Testis (tissue), 5 donors: ENCODE data around the gene SYTL2. TPM values are rescaled to one million over a fixed set of nuclear protein-coding genes. Genes with fewer than 3 reads are reported as not detected.
A peak's percentile ranks its signal among the peaks of the same experiment; 100 is the strongest.
"Not testable (repeated sequence)": the region's sequence is repeated elsewhere in the genome, so short reads cannot be mapped to it uniquely, and the experiment has no call there.

ENCODE experiments used
- DNase-seq: peaks from one replicate; pipeline ENCODE4 v3.0.0-alpha.2; 2019
- H3K27ac ChIP-seq, 2 donors: fragments of 200-600 bp; sonication (generic); one replicate each; pipeline ENCODE4 v1.5.1; 2019
- H3K27me3 ChIP-seq: fragments of 200-600 bp; sonication (generic); one replicate; pipeline ENCODE4 v1.5.1; 2019
- H3K36me3 ChIP-seq: fragments of 200-600 bp; sonication (generic); one replicate; pipeline ENCODE4 v1.5.1; 2017; ENCODE audit warnings: low read depth; ENCODE audit errors: missing control alignments
- H3K4me1 ChIP-seq: fragments of 200-600 bp; sonication (generic); one replicate; pipeline ENCODE4 v1.5.1; 2019
- H3K4me3 ChIP-seq, 2 donors: fragments of 200-600 bp; sonication (generic); one replicate each; pipeline ENCODE4 v1.5.1; 2017 to 2019
- H3K9me3 ChIP-seq: fragments of 200-600 bp; sonication (generic); one replicate; pipeline ENCODE4 v1.5.1; 2017
- POLR2A ChIP-seq: fragments of 450-650 bp; IDR thresholded peaks from one replicate; pipeline ENCODE4 v1.6.1; 2017; ENCODE audit warnings: antibody characterized with exemption, mild to moderate bottlenecking, moderate library complexity
- WGBS, 2 donors: methylation state at CpG; one replicate each; pipeline ENCODE4 v1.1.5; 2018; 5-methylcytosine and 5-hydroxymethylcytosine counted together
- intact Hi-C: fragments of 100-400 bp; cut with DNase I; formaldehyde crosslinking; loops from one replicate; pipeline ENCODE4 v1.15.1; 2023; ENCODE audit warnings: low total_unique reads
- long read RNA-seq, 2 donors: transcript quantifications; one replicate each; lab custom pipeline, GENCODE V29; 2026
- polyA plus RNA-seq: library from polyadenylated mRNA; stranded (reverse); fragments of 350-450 nt; fragmentation: Illumina TruSeq; extraction: RNeasy Lipid Tissue Mini Kit (QIAGEN cat#74804); gene quantifications from one replicate; pipeline ENCODE4 v1.2.3, GENCODE V29; 2014; ENCODE audit warnings: low read depth, low replicate concordance; ENCODE audit not compliant: insufficient read depth
- total RNA-seq, 2 donors: library from RNA; depleted of rRNA; stranded (reverse); fragments of >200 nt; gene quantifications; one replicate each; pipeline ENCODE4 v1.2.3, GENCODE V29; 2016
- TF ChIP-seq, protein P1 (sequence below), 3 experiments: fragments of 450-650 bp in 2 of 3; fragments of 200-600 bp in 1 of 3; sonication (generic) in 1 of 3; IDR thresholded peaks; one replicate each; pipeline ENCODE4 v1.5.1; 2016 to 2019; ENCODE audit warnings: antibody characterized with exemption in 3 of 3, mild to moderate bottlenecking in 2 of 3, moderate library complexity in 1 of 3

The SYTL2 gene, protein sequence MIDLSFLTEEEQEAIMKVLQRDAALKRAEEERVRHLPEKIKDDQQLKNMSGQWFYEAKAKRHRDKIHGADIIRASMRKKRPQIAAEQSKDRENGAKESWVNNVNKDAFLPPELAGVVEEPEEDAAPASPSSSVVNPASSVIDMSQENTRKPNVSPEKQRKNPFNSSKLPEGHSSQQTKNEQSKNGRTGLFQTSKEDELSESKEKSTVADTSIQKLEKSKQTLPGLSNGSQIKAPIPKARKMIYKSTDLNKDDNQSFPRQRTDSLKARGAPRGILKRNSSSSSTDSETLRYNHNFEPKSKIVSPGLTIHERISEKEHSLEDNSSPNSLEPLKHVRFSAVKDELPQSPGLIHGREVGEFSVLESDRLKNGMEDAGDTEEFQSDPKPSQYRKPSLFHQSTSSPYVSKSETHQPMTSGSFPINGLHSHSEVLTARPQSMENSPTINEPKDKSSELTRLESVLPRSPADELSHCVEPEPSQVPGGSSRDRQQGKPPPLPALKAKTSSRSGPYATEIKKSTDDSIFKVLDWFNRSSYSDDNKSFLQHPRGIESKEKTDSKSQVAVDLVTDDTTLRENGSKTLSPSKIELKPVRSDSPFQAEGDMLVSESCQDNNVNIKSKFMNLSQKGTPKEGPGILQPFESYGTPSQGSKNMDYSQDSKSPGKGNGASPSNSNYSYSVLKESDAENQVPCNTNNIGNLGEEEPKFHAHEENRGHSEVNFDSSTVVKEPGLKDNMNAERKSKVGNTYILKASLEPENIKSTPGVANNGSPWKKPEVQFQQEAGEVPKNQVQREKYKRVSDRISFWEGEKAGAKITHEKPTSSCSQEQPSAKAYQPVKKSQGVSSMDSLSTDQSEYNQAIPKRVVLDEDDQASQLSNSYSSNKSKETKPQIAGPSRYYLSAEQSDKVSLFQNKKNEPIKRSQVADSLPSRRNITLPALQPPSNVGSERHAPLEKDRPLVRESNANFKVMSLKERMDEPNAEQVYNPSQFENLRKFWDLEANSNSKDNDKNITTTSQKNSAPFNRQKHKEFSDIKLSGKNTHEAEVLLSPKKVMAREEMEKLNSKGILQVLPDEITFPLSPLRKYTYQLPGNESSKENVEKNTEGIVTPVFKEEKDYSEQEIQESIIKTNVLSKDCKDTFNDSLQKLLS (N-terminal part only)
- total RNA-seq, result 10 to 100 TPM; 12.3 to 16.9 TPM
- polyA plus RNA-seq, result 14.4 TPM
- long read RNA-seq, donor 1, full-length matches to known transcripts, result 1 of 1 reads
- long read RNA-seq, donor 1, partial matches to known transcripts, result 0 of 1 reads
- long read RNA-seq, donor 1, other reads (novel, unspliced or antisense), result 0 of 1 reads
- long read RNA-seq, donor 2, result 0 reads

DNA sequence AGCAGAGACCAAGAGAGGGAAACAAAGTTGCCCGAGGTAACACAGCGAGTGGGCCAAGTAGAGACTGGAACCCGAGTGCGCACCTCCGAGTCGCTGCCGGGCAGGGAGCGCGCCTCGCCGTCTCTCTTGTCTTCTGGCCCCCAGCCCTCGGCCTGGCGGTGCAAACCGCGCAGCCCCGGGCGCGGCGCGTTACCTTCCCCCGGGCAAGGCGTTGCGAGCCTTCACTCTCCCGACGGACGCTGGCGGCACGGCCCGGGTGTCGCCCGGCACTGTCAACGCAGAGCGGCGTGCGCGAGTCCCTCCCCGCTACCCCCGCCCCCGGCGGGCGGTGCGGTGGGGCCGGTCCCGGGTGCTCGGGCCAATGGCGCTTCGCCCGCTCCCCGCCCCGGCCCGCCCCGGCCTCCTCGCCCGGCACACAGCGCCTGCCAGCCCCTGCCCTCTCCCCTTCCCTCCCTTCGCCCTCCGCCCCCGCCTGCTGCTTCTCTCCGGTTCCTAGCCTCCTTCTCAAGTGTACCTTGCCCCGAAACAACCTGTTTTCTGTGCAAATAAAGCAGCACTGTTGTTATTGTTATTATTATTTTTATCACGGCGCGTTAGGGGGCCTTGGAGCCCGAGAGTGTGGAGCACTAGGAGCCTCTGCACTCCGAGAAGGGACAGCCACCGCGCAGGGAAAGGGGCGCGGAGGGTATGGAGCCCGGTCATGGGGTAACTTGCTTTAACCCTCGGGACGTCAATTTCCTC is at the start of gene SYTL2:
Gene SYTL2, minus strand, starts transcription at position 271 of the 741 bp plus-strand sequence. CDS start 53,416 bp downstream, outside the sequence.
- Histone ChIP-seq H3K4me1 (no peaks in the 10 kb centered on the region), H3K36me3 (no peaks in the 10 kb centered on the region), H3K4me3 (peak within 1 kb of the TSS; percentile 61 to 70), H3K27ac (peak within 1 kb of the TSS; percentile 32 to 42), H3K27me3 (no peaks in the 10 kb centered on the region), H3K9me3 (no peaks in the 10 kb centered on the region)
- TF ChIP-seq POLR2A, result no peak
- TF ChIP-seq, protein P1, sequence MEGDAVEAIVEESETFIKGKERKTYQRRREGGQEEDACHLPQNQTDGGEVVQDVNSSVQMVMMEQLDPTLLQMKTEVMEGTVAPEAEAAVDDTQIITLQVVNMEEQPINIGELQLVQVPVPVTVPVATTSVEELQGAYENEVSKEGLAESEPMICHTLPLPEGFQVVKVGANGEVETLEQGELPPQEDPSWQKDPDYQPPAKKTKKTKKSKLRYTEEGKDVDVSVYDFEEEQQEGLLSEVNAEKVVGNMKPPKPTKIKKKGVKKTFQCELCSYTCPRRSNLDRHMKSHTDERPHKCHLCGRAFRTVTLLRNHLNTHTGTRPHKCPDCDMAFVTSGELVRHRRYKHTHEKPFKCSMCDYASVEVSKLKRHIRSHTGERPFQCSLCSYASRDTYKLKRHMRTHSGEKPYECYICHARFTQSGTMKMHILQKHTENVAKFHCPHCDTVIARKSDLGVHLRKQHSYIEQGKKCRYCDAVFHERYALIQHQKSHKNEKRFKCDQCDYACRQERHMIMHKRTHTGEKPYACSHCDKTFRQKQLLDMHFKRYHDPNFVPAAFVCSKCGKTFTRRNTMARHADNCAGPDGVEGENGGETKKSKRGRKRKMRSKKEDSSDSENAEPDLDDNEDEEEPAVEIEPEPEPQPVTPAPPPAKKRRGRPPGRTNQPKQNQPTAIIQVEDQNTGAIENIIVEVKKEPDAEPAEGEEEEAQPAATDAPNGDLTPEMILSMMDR (IDR thresholded peaks at IDR 0.05), result no peak
- 0 to 1% methylated on average over 28 to 31 of the region's 72 CpGs for WGBS, 2 donors
- peak; percentile 62 for DNase-seq
- intact Hi-C loops, result no loop called here

DNA sequence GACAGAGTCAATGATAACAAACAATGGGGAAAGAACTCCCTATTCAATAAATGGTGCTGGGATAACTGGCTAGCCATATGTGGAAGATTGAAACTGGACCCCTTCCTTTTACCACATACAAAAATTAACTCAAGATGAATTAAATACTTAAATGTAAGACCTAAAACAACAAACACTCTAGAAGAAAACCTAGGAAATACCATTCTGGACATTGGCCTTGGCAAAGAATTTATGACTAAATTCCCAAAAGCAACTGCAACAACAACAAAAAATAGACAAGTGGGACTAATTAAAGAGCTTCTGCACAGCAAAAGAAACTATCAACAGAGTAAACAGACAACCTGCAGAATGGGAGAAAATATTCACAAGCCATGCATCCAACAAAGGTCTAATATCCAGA is 48.6 kb upstream of the SYTL2 start:
- DNase-seq, H3K27ac ChIP-seq, intact Hi-C loops, H3K27me3 ChIP-seq, H3K36me3 ChIP-seq, H3K9me3 ChIP-seq, H3K4me3 ChIP-seq, H3K4me1 ChIP-seq: not testable (repeated sequence)

DNA sequence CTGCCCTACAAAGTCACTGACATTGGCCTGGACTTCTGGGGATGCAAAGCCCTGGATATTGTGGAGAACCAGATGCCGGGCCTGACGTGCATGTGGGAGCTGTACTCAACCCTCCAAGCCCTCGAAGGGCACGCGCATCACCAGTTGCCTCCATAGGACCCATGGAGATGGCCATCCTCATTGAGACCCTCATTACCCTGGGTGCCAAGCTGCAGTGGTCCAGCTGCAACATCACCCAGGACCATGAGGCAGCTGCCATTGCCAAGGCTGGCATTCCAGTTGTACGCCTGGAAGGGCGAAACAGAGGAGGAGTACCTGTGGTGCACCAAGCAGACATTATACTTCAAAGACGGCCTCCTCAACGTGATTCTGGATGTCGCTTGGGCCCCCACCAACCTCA is 46.2 kb upstream of the SYTL2 start:
- intact Hi-C loops, result no loop called here

DNA sequence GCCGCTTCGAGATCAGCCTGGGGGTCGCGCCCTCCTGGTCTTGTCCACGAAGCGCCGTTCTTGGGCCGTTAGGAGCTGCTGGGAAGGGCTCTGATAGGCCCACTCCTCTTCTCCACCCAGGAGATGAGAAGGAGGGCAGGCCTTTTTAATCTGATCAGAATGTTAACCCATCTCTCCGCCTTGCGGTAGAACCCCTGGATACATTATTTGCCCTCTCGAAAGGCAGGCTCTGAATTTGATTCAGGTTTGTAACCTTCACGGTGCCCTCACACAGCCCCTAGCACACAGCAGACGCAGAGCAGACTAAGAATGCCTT is 44.4 kb upstream of the SYTL2 start, which contains the start of gene CCDC83:
Gene CCDC83, plus strand, starts transcription at position 43 of the 316 bp plus-strand sequence. CDS start 9,741 bp downstream, outside the sequence.
- no peaks in the 10 kb centered on the region for H3K27me3 ChIP-seq
- no peaks in the 10 kb centered on the region for H3K4me1 ChIP-seq
- no peak for DNase-seq
- H3K27ac ChIP-seq, result peak within 1 kb of the TSS; percentile 70 to 89
- no peak for TF ChIP-seq POLR2A
- TF ChIP-seq, protein P1 (IDR thresholded peaks at IDR 0.05), result no peak
- H3K9me3 ChIP-seq, result no peaks in the 10 kb centered on the region
- H3K4me3 ChIP-seq, result peak within 1 kb of the TSS; percentile 61 to 65
- no peaks in the 10 kb centered on the region for H3K36me3 ChIP-seq
- intact Hi-C loops, result no loop called here
- 21 to 32% methylated on average over 13 of the region's 13 CpGs for WGBS, 2 donors

More for the DNA sequence above, 46.2 kb upstream of the SYTL2 start:
- 93 to 96% methylated on average over 9 to 10 of the region's 10 CpGs for WGBS, 2 donors
- no peak overlapping the region for H3K4me3 ChIP-seq
- no peaks in the 10 kb centered on the region for H3K36me3 ChIP-seq
- H3K4me1 ChIP-seq, result no peaks in the 10 kb centered on the region
- no peak overlapping the region for H3K27ac ChIP-seq
- H3K27me3 ChIP-seq, result no peaks in the 10 kb centered on the region
- H3K9me3 ChIP-seq, result no peaks in the 10 kb centered on the region
- no peak for TF ChIP-seq POLR2A
- TF ChIP-seq, protein P1 (IDR thresholded peaks at IDR 0.05), result no peak
- DNase-seq, result no peak
